ENCODE measurements around the gene GABBR1.

Gene GABBR1

GRCh38 chr6:29620630-29621029, 12.4 kb downstream of the GABBR1 start:
- DNase-seq (ENCODE audit: low spot score), result no peak

DNA sequence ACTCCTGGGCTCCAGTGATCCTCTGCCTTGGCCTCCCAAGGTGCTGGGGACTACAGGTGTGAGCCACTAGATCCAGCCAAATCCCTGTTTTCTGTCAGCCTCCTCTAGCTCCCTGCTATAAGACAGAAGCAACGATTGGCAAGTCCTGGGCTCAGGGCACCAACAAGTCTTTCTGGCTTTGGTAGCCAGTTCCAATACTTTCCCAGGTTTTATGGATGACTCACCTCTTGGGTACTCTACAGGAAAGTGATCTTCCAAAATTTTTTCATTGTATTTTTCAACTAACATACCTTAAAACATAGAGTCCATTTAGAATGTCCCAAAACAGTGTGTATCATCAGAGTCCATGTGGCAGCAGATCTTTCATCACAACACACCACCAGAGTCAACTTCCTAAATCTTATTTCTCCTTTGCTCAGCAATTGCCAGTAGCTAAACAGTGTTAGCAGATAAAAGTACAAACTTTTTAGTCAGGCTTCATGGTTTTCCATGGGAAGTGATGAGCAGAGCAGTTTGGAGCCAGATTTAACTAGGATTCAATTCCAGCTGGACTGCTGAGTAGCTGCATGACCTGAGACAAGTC, 13.3 kb downstream of the GABBR1 start:
- no peak for DNase-seq (ENCODE audit: low spot score)

DNA sequence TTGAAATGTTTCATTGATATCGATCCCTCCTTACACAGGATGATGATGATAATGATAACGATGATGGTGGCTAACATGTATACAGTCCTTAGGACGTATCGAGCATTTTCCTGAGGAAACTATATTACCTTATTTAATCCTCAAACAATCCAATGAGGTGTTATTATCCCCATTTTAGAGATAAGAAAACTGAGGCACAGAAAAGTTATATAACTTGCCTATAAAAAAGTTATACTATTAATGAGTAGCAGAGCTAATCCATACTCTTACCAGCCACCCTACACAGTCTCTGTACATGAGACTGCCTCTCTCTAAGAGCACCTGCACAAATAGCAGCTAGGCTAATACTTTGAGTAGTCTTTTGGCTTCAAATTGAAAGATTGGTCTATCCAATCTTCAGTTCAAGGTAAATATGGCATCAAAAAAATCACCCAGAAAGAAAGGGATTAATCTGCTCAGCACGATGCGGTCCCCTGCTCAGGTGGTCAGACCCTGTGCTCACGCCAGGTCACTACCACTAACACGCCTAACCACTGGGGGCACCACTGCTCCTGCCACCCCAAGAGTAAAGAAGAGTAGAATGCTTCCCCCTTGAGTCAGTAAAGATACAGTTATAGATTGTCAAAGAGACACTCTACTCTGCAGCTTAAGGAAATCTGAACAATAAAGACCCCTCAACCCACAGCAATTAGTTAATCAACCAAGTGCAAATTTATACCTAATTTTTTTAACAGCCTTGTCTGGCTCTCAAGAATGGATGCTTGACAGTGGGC, 15.0 kb downstream of the GABBR1 start:
- DNase-seq (ENCODE audit: low spot score), result no peak

- DNase-seq (ENCODE audit: low spot score), result peak; percentile 53
Observed at GRCh38 chr6:29611426-29611825, 21.6 kb downstream of the GABBR1 start.

- DNase-seq (ENCODE audit: low spot score), result no peak
Observed at GRCh38 chr6:29610540-29610939, 22.4 kb downstream of the GABBR1 start.

- peak; percentile 68 for DNase-seq (ENCODE audit: low spot score)
Observed at GRCh38 chr6:29608131-29608530, 24.9 kb downstream of the GABBR1 start.

- no peak for DNase-seq (ENCODE audit: low spot score)
Observed at GRCh38 chr6:29603930-29604329, 29.1 kb downstream of the GABBR1 start.

GRCh38 chr6:29603456-29603855, 29.5 kb downstream of the GABBR1 start:
- DNase-seq (ENCODE audit: low spot score), result no peak

- peak; percentile 67 for DNase-seq (ENCODE audit: low spot score)
Observed at GRCh38 chr6:29602564-29603361, 30.2 kb downstream of the GABBR1 start.

GRCh38 chr6:29598172-29598747, 34.7 kb downstream of the GABBR1 start:
- no peak for DNase-seq (ENCODE audit: low spot score)

DNA sequence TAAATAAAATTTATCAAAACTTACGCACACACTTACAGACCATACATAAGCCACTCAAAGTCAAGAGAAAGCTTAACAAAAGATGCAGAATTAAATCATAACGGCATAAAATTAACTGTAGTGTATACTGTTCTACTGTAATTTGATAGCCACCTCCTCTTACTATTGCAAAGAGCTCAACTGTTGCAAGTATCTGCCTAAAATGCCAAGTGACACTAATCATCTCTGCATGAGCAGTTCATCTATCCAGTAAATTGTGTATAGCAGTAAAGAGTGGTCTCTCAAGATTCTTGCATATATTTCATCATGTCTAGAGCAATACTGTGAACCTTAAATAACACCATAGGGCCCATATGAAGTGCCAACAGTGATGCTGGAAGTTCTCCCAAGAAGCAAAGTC, 35.8 kb downstream of the GABBR1 start:
- DNase-seq (ENCODE audit: low spot score), result no peak

GRCh38 chr6:29596381-29596900, 36.5 kb downstream of the GABBR1 start:
- DNase-seq (ENCODE audit: low spot score), result no peak

DNA sequence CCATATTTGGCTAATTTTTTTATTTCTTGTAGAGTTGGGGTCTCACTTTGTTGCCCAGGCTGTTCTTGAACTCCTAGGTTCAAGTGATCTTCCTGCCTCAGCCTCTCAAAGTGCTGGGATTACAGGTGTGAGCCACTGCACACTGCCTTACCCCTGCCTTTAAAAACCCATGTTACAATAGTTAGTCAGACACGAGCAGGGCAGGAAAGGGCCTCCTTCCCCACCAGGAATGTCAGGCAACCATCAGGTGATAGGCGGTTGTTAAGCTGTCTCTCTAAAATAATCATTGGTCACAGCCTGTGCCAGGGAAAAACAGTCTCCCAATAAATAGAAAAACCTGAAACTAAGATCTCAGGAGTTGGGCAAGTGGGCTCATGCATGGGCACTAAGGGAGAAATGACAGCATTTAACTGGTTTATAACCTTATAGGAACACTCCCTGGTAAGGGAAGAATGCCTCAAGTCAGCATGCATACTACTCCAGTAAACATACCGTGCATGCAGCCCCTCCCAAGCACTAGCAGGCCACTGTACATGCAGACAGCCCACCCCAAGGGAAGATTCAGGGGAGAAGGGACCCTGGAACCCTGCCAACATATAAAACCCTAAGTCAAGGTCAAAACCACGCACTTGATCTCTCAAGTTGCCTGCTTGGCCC, 39.7 kb downstream of the GABBR1 start:
- no peak for DNase-seq (ENCODE audit: low spot score)

DNA sequence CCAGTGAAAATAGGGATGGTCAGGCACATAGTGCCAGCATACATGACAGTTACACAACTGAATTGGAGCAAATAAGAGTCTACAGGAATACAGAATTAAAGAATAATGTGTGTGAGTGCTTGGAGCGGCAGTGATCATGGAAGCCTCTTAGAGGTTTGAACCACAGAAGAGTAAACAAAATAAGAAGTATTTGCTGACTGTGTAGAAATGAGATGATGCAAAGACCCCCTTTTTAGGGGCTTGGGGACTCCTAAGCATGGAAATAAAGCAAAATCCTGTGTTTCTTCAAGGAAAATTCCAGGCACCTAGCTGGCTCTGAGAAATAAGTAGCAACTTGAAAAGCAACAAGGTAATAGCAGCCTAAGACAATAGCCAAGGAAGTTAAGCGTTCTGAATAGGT, 41.3 kb downstream of the GABBR1 start:
- no peak for DNase-seq (ENCODE audit: low spot score)

DNA sequence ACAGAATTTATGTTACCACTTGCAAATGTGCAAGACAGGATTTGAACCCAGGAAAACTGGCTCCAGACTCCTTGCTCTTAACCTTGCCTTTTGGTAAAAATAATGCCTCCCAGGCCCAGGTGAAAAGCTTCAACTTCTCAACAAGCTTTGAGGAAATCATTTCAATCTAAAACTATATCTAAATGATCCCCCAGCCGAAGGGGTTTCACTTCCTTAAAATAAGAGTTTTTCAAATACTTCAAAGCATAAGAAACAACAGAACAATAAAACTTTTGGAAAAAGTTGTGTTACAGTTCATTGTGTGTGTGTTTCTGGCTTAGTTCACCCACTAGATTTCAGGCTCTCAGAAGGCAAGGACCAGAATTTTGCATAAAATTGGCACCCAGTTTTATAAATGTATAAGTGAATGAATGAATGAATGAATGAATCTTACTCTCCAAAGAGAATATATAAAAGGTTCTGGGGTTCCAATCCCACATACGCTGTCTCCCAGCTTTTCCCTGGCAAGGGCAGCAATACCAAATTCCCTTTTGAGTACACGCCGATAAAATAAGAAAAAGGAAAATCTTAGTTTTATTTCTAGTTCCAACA, 42.7 kb downstream of the GABBR1 start:
- DNase-seq (ENCODE audit: low spot score), result no peak

- DNase-seq (ENCODE audit: low spot score), result peak; percentile 75
Observed at GRCh38 chr6:29589423-29590048, 43.4 kb downstream of the GABBR1 start.

DNA sequence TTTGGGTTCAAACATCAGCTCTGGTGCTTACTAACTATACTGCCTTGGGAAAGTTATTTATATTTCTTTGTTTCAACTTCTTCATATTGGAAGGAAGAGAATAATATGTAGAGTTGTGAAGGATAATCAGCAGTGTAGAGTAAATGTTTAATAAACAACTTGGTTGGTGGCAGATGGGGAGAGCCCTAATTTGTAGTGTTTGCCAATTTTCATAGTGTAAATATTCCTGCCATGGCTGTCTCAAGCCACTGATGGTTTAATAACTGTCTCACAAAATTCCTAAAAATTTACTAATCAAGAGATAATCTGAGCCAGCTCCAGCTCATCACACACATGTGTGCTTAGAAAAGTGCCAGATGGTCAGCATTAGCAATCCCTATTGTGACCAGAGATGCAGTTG, 48.2 kb downstream of the GABBR1 start, which contains the start of gene OR2H2:
Gene OR2H2, plus strand, starts transcription at position 301 of the 400 bp plus-strand sequence. CDS start 2,824 bp downstream, outside the sequence.
- DNase-seq (ENCODE audit: low spot score), result no peak

DNA sequence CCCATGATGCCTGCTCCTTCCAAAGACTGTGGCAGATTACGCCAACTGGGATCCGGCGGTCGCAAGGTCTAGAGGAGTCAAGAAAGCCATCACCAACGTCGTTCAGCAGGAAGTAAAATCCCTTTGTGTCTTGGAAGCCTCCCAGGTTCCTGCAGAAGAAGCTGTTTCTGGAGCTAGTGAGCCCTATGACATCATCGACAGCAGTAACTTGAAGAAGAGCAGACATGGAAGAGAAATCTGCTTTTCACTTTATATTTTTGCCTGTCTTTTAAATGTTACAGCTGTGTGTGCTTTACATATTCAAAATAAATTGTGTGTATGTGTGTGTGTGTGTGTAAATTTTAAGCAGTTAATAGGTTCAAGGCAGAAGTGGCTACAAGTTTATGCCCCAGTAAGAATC, 55.4 kb downstream of the GABBR1 start:
- no peak for DNase-seq (ENCODE audit: low spot score)

- no peak for DNase-seq (ENCODE audit: low spot score)
Observed at GRCh38 chr6:29576056-29576455, 56.9 kb downstream of the GABBR1 start.

- no peak for DNase-seq (ENCODE audit: low spot score)
Observed at GRCh38 chr6:29567991-29568390, 65.0 kb downstream of the GABBR1 start.

GRCh38 chr6:29567541-29567940, 65.4 kb downstream of the GABBR1 start:
- no peak for DNase-seq (ENCODE audit: low spot score)
